ENCODE data around the gene CDHR1.

CDHR1 gene

GRCh38 chr10:84230359-84230758 is 36.0 kb downstream of the CDHR1 start:
- DNase-seq (ENCODE audit: low read depth in 2 of 2): no peak

DNA sequence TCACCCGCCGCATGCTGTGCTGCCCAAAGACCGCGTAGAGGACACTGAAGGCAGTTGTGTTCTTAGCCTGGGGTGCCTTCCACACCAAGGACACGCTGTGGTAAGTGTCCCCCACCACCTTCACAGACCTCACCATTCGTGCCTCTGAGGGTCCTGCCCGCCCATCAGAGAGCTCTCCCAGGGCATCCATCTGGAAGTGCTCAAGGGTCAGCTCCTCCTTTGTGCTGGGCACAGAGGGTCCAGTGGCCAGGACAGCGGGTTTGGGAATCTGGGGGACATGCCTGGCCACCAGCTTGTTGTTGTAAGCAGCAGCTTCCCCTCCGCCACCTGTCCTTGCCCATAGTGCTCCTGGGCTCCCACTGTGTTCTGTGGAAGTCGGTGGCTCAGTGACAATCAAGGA is 38.0 kb downstream of the CDHR1 start:
- DNase-seq (ENCODE audit: low read depth in 2 of 2): no peak

DNA sequence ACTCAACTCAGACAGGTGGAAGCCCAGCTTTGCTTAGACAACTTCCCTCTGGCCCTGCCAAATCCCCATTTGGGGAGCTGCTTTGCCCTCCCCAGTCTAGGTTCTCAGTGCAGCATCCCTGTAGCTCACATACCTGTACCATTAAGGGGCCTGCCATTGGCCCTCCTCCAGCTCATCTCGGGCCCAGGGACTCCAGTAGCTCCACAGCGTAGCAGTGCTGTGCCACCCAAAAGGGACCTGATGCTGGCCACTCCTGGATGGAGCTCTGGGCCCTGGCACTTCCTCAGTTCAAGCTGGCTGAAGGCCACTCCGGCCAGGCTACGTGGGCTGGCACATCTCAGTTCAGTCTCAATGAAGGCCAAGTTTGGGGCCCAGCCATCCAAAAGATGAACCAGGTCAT is 39.6 kb downstream of the CDHR1 start:
- no peak for DNase-seq (ENCODE audit: low read depth in 2 of 2)

DNA sequence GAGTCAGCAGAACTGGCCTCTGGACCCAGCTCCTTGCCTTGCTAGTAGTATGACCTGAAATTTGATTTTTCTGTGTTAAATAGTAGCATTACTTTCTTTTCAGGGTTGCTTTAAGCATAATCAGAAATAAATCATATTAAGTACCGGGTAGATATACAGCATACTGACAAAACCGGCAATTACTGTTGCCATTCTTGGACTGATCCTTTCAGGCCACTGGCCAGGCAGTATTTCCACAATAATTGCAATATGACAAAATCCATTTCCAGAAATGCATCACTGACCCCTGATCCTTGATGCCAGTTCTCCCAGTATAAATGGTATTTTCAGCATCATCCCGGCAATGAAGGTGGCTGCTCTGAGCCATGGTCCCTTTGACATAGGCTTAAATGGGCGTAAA is 40.1 kb downstream of the CDHR1 start:
- no peak for DNase-seq (ENCODE audit: low read depth in 2 of 2)

GRCh38 chr10:84235096-84235495 is 40.8 kb downstream of the CDHR1 start:
- DNase-seq (ENCODE audit: low read depth in 2 of 2): no peak

DNA sequence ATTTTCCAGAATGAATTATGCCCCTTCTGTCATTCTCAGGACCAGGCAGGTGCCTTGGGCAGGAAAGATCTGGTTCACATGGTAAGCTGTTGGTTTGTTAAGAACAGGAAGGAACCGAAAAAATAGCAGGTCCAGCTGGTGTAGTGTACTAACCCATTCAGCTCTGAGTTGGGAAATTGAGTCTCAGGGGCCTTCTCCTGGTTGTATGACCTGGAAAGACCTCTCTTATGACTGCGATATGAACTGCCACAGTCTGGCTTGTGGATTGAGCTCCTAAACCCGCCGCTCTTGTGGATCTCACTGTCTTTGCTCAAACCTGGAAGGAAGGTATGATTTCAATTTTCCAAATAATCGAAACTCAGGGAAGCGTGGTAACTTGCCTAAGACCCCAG is 42.5 kb downstream of the CDHR1 start:
- DNase-seq (ENCODE audit: low read depth in 2 of 2): no peak

- no peak for DNase-seq (ENCODE audit: low read depth in 2 of 2)
Measured at GRCh38 chr10:84237199-84238051, 43.1 kb downstream of the CDHR1 start.

- no peak for DNase-seq (ENCODE audit: low read depth in 2 of 2)
Measured at GRCh38 chr10:84238909-84239308, 44.6 kb downstream of the CDHR1 start.

DNA sequence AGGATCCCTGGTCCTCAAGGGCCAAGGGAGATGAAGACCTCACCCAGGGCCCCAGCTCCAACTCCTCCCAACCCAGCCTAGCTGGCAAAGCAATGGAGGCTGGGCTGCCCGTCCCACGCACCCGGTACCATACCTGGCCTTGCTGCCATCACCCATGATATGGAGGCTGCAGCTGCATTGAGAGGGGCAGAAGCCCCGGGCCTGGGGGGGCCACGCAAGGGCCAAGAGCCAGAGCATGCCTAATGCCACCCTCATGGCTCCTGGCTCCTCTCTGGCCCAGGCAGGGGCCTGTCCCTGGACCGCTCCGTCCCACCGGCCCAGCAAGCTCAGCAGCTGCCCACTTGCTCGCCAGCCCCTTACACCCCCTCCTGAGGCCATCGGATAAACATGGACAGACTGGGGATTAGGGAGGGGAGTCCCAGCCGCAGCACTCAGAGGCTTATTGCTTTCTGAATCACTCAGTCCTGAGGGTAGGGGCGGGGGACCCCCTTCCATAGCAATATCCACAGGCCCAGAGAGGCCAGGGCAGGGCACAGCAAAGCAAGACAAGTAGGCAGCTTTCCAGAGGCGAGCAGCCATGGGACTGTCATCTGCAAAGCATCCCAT is 47.0 kb downstream of the CDHR1 start, which contains the start of gene LRIT1:
Gene LRIT1 (minus strand): TSS at position 362 of the 606 bp plus-strand sequence. CDS start 107 bp downstream, at position 255.
- no peak for DNase-seq (ENCODE audit: low read depth in 2 of 2)

DNA sequence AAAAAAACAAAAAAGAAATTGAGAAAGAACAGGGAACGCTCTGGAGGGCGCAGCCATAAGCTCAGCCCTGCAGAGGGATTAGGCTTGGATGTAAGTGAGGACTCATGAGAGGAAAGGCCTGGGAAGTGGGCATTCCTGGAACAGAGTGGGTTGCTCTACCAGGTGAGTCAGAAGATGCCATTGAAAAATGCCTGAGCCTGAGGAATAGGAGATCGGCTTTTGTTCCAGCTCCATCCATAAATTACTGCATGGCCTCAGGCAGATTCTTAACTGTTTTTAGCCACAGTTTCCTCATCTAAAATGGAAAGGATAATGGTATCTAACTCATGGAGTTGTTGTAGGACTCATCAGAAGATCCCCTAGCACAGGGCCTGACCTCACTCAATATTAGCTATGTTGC is 49.4 kb downstream of the CDHR1 start:
- DNase-seq (ENCODE audit: low read depth in 2 of 2): no peak

DNA sequence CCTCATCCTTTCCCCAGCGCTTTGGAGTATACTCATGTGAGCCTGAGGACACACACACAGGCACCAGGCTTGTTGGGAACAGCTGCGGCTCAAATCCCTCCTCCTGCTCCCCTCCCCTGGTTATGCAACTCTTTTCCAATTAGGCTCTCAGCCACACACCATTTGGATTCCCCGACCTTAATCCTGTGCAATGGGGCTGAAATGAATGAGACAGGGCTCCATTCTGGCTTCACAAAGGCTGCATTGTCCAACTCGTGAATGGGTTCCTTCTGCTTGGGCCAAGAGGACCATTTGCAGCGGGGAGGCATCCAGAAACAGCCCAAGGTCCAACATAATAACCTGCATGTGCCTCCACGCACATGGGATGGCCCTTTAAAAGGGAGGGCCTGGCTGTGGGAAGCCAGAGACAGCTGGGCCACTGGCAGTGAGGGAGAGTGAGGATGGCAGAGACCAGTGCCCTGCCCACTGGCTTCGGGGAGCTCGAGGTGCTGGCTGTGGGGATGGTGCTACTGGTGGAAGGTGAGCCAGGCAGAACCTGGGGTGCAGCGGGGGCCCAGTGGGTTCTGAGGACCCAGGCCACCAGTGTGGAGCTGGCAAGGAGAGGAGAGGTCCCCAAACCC is 50.4 kb downstream of the CDHR1 start, which contains the start of gene RGR:
Gene RGR (plus strand): TSS at position 403 of the 620 bp plus-strand sequence. CDS start 38 bp downstream, at position 441.
- DNase-seq (ENCODE audit: low read depth in 2 of 2): no peak

DNA sequence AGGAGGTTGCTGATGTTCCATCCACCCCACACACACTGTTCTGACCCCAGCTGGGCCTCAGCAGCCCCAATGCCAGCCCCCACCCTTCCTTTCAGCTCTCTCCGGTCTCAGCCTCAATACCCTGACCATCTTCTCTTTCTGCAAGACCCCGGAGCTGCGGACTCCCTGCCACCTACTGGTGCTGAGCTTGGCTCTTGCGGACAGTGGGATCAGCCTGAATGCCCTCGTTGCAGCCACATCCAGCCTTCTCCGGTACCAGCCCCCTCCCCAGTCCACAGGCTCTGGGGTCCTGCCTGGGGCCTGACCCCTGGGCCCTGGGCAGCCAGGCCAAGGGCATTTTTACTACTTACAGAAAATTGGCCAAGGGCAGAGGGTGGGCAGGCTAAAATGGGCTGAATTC is 53.2 kb downstream of the CDHR1 start:
- no peak for DNase-seq (ENCODE audit: low read depth in 2 of 2)

DNA sequence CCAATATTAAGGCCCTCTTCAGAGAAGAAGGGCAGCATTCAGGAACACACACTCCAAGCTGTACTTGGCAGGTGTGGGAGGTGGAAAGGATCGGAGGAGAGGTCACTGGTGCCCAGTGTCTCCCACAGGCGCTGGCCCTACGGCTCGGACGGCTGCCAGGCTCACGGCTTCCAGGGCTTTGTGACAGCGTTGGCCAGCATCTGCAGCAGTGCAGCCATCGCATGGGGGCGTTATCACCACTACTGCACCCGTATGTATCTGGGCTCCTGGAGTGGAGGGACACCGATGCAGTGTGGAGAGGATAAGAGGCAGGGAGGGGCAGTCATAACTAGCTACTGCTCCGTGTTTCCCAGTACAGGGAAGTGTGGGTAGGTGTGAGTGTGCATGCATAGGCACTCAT is 54.5 kb downstream of the CDHR1 start:
- no peak for DNase-seq (ENCODE audit: low read depth in 2 of 2)

DNA sequence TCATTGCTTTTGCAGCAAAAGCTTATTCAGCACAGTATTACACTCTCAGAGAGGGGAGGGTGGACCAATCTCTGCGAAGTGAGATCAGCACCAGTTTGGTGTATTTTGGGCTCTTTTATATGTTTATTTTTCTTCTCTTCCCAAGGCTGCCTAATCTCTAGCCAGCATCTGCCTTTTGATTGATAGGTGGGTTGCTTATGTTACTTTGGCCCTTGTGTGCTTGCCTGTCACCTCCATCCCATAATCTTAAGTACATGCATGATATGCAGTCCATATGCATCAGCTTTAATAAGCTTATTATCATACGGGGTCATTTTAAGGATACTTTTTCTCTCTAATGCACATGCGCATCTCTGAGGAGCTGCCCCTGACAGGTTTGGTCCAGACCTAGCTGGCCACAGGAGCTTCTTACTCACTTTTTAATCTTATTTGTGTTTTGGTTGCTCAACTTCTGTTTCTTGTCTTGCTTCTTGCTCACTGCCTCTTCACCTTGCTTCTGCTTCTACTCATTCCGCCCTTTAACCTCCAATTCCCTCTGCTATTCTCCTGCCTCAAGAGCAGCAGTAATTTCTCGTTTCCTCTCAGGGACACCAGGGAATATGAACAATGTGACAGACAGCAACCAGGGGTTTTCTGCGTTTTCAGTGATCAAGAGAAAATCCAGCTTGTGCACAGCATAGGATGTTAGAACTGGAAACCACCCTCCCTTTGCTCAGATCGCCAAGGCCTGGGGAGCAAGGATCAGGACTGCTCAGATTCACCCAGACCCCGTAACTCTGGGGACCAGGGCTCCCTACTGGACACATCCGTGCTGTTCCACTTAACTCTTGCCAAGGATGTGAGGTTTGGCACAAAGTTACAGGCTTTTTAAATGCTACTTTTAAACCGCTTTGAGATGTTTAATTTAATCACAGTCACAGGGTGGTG is 60.5 kb downstream of the CDHR1 start:
- DNase-seq (ENCODE audit: low read depth in 2 of 2): no peak

GRCh38 chr10:84256510-84257342 is 62.4 kb downstream of the CDHR1 start:
- peak; percentile 47 to 48 for DNase-seq (ENCODE audit: low read depth in 2 of 2)

- no peak for DNase-seq (ENCODE audit: low read depth in 2 of 2)
Measured at GRCh38 chr10:84257343-84258020, 63.1 kb downstream of the CDHR1 start.

- no peak for DNase-seq (ENCODE audit: low read depth in 2 of 2)
Measured at GRCh38 chr10:84258034-84258695, 63.8 kb downstream of the CDHR1 start.

DNA sequence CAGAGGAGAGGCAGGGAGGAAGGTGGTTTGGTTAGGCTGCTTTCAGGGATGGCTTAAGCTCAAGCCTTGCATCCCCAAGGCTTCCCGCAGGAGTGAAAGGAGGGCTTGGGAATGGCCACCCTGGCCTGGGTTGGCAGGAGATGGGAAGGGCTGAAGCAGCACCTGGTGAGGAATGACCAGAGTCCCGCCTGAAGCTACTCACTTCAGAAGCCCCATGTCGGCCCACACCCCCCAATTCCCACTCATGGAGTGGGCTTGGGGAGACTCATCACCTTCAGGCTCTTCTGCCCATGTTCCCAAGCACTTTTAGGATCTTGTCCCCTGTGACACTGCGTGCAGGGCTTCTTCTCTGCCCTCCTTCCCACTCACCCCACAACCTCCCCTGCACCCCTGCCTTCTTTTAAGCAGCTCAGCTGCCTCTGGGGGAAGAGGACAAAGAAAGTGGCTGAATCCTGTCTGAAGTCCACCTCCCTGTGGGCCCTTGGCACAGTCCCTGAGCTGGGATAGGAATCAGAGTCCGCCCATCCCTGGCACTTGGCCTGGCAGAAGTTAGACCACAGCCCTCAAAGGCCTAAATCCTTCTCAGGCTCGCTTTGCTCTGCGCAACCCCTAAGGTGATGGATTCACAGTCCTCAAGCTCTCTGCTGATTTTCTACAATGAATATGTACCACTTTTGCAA is 67.0 kb downstream of the CDHR1 start:
- DNase-seq (ENCODE audit: low read depth in 2 of 2): no peak
